Measurements from ENCODE around the gene VWDE. TPM values are rescaled to one million over a fixed set of nuclear protein-coding genes. Genes with fewer than 3 reads are reported as not detected.

VWDE gene
- total RNA-seq, 1 donor from 2014 or later = not detected

DNA sequence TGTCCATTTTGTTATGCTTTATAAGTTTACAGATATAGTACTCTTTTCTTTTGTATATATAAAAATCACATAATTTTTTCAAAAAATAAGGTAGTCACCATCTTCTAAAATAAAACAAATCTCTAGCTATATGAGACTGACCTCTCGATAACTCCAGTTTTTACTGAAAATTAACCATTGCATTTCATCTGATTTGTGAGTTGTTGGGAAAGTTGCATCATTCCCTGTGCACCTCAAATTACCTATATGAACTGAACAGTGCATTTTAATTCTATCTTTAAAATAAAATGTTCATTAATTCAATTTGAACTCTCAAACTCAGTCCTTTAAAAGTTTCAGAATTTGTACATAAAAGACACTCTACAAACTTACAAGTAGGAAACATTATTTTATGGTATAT is 86.0 kb downstream of the VWDE start:
- Mint-ChIP-seq H3K4me3 (no peak overlapping the region), H3K36me3 (ENCODE audit: low read depth) (no peaks in the 10 kb centered on the region), H3K27ac (no peak overlapping the region), H3K27me3 (no peaks in the 10 kb centered on the region), H3K4me1 (no peaks in the 10 kb centered on the region), H3K9me3 (no peaks in the 10 kb centered on the region)
- intact Hi-C loops (cut with micrococcal nuclease) = no loop called here
- ChIA-PET CTCF (interaction anchor here (0.7 kb wide), 1 partner anchor 903 kb away, joined by 3 read pairs; no protein-coding TSS in a partner anchor), POLR2A (no interaction called here)
- ATAC-seq (ENCODE audit: low read depth) = no peak
- TF ChIP-seq, protein P1, sequence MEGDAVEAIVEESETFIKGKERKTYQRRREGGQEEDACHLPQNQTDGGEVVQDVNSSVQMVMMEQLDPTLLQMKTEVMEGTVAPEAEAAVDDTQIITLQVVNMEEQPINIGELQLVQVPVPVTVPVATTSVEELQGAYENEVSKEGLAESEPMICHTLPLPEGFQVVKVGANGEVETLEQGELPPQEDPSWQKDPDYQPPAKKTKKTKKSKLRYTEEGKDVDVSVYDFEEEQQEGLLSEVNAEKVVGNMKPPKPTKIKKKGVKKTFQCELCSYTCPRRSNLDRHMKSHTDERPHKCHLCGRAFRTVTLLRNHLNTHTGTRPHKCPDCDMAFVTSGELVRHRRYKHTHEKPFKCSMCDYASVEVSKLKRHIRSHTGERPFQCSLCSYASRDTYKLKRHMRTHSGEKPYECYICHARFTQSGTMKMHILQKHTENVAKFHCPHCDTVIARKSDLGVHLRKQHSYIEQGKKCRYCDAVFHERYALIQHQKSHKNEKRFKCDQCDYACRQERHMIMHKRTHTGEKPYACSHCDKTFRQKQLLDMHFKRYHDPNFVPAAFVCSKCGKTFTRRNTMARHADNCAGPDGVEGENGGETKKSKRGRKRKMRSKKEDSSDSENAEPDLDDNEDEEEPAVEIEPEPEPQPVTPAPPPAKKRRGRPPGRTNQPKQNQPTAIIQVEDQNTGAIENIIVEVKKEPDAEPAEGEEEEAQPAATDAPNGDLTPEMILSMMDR (IDR thresholded peaks at IDR 0.05) = no peak
- DNase-seq = no peak

GRCh38 chr7:12316925-12317324 is 86.7 kb downstream of the VWDE start:
- CTCF ChIA-PET = no interaction called here
- Mint-ChIP-seq H3K9me3 (no peaks in the 10 kb centered on the region), H3K4me3 (no peak overlapping the region), H3K27me3 (no peaks in the 10 kb centered on the region), H3K36me3 (ENCODE audit: low read depth) (no peaks in the 10 kb centered on the region), H3K27ac (no peak overlapping the region), H3K4me1 (no peaks in the 10 kb centered on the region)
- ATAC-seq (ENCODE audit: low read depth) = no peak
- POLR2A ChIA-PET = no interaction called here
- intact Hi-C loops (cut with micrococcal nuclease) = no loop called here
- TF ChIP-seq, protein P1 (IDR thresholded peaks at IDR 0.05) = no peak
- no peak for DNase-seq

- ATAC-seq (ENCODE audit: low read depth) (no peak), DNase-seq (no peak)
- TF ChIP-seq, protein P1 (IDR thresholded peaks at IDR 0.05) = no peak
- Mint-ChIP-seq H3K4me1 (no peaks in the 10 kb centered on the region), H3K27me3 (no peaks in the 10 kb centered on the region), H3K9me3 (no peaks in the 10 kb centered on the region), H3K36me3 (ENCODE audit: low read depth) (no peaks in the 10 kb centered on the region), H3K27ac (no peak overlapping the region), H3K4me3 (no peak overlapping the region)
- ChIA-PET CTCF (no interaction called here), POLR2A (no interaction called here)
- intact Hi-C loops (cut with micrococcal nuclease) = no loop called here
Observed at GRCh38 chr7:12315049-12315448, 88.6 kb downstream of the VWDE start.

DNA sequence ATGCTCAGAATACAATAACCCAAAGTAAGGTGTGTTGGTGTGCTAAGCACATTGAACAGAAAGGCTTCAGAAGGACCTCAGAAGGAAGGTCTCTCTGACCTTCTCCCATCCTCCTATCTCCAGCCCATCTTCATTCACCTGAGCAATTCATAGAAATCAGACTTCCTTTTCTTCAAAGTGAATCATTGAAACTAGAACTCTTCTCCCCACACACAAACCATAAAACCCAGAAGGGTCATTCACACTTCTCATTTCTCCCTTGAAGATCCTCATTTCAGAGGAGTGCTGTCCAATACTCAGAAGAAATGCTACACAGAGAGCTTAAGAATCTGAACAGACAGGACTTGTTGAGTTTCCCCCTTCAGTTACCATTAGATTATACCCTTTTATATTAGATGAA is 89.5 kb downstream of the VWDE start:
- no peaks in the 10 kb centered on the region for H3K4me1 Mint-ChIP-seq
- POLR2A ChIA-PET = no interaction called here
- no peak overlapping the region for H3K4me3 Mint-ChIP-seq

DNA sequence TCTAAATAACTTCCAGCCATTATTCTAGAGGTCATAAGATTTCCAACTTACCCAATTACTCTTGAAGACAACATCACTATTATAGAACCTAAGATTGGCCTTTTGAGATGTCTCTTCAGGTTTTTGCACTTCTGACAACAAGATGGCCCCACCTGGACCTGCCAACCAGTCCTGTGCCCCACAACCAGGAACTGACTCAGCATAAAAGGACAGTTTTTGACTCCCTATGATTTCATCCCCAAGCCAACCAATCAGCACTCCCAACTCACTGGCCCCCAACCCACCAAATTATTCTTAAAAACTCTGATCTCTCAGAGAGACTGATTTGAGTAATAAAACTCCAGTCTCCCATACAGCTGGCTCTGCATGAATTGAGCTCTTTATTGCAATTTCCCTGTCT is 98.2 kb downstream of the VWDE start:
- intact Hi-C loops (cut with micrococcal nuclease) = no loop called here
- TF ChIP-seq, protein P1 (IDR thresholded peaks at IDR 0.05) = no peak
- ATAC-seq (ENCODE audit: low read depth) (no peak), DNase-seq (no peak)
- H3K9me3 Mint-ChIP-seq = peaks cover 3% of the 10 kb centered on the region
- H3K36me3 Mint-ChIP-seq (ENCODE audit: low read depth) = no peaks in the 10 kb centered on the region
- H3K4me1 Mint-ChIP-seq = no peaks in the 10 kb centered on the region
- H3K27ac Mint-ChIP-seq = no peak overlapping the region
- POLR2A ChIA-PET = no interaction called here
- CTCF ChIA-PET = no interaction called here
- H3K27me3 Mint-ChIP-seq = peaks cover 9% of the 10 kb centered on the region
- no peak overlapping the region for H3K4me3 Mint-ChIP-seq

More for the DNA sequence above, 89.5 kb downstream of the VWDE start:
- ATAC-seq (ENCODE audit: low read depth) (no peak), DNase-seq (no peak)
- Mint-ChIP-seq H3K9me3 (no peaks in the 10 kb centered on the region), H3K27ac (no peak overlapping the region), H3K36me3 (ENCODE audit: low read depth) (no peaks in the 10 kb centered on the region), H3K27me3 (no peaks in the 10 kb centered on the region)
- intact Hi-C loops (cut with micrococcal nuclease) = no loop called here
- CTCF ChIA-PET = no interaction called here
- TF ChIP-seq, protein P1 (IDR thresholded peaks at IDR 0.05) = no peak

Measured in activated B cell treated with CpG ODN at 0.5 μM for 24 hours (primary cell).